GM12878 (cell line): ENCODE measurements around the gene FAM184B. TPM values are rescaled to one million over a fixed set of nuclear protein-coding genes. Genes with fewer than 3 reads are reported as not detected.
A peak's percentile ranks its signal among the peaks of the same experiment; 100 is the strongest.

Experiments used
- ATF7 ChIP-seq: fragments of 450-650 bp; IDR thresholded peaks from 2 replicates; pipeline ENCODE4 v1.6.1; 2016; ENCODE audit warnings: low read depth, mild to moderate bottlenecking
- BCL11A ChIP-seq: IDR thresholded peaks from 2 replicates; pipeline ENCODE4 v1.6.1; 2011; ENCODE audit warnings: low read depth, low read length
- BCLAF1 ChIP-seq: fragments of 450-650 bp; IDR thresholded peaks from 2 replicates; pipeline ENCODE4 v1.6.1; 2017; ENCODE audit warnings: antibody characterized with exemption, mild to moderate bottlenecking, moderate library complexity
- CBX5 ChIP-seq: sonication (generic); IDR thresholded peaks from 2 replicates; pipeline ENCODE4 v1.6.1; 2016; ENCODE audit warnings: low read depth, moderate library complexity, mild to moderate bottlenecking, inconsistent platforms
- CHD2 ChIP-seq: IDR thresholded peaks from 2 replicates; pipeline ENCODE4 v1.6.1; 2011; ENCODE audit warnings: low read depth, low read length, improper control_type of control experiment, borderline replicate concordance
- FOXK2 ChIP-seq: fragments of 450-650 bp; IDR thresholded peaks from 2 replicates; pipeline ENCODE4 v1.6.1; 2017; ENCODE audit warnings: mild to moderate bottlenecking, moderate library complexity
- MEF2A ChIP-seq: IDR thresholded peaks from 2 replicates; pipeline ENCODE4 v1.6.1; 2011; ENCODE audit warnings: low read depth, mild to moderate bottlenecking, low read length, moderate library complexity; ENCODE audit not compliant: insufficient read depth
- MYC ChIP-seq: IDR thresholded peaks from 2 replicates; pipeline ENCODE4 v1.6.1; 2011; ENCODE audit warnings: mild to moderate bottlenecking, low read length, moderate library complexity, inconsistent platforms; ENCODE audit not compliant: insufficient read depth, insufficient replicate concordance, insufficient read length, severe bottlenecking
- NR2C1 ChIP-seq: fragments of 450-650 bp; IDR thresholded peaks from 2 replicates; pipeline ENCODE4 v1.6.1; 2017; ENCODE audit warnings: antibody characterized with exemption, mild to moderate bottlenecking, moderate library complexity
- PKNOX1 ChIP-seq: fragments of 450-650 bp; IDR thresholded peaks from 2 replicates; pipeline ENCODE4 v1.6.1; 2016; ENCODE audit warnings: mild to moderate bottlenecking
- SIX5 ChIP-seq: IDR thresholded peaks from 2 replicates; pipeline ENCODE4 v1.6.1; 2011; ENCODE audit warnings: mild to moderate bottlenecking, low read depth, low read length, moderate library complexity; ENCODE audit not compliant: severe bottlenecking
- SPI1 ChIP-seq: IDR thresholded peaks from 2 replicates; pipeline ENCODE4 v1.6.1; 2011; ENCODE audit warnings: low read depth, mild to moderate bottlenecking, low read length, moderate library complexity, borderline replicate concordance; ENCODE audit not compliant: insufficient read depth
- SUZ12 ChIP-seq: fragments of 200-600 bp; sonication (generic); IDR thresholded peaks from one replicate; pipeline ENCODE4 v1.6.1; 2018; ENCODE audit warnings: antibody characterized with exemption, mild to moderate bottlenecking; ENCODE audit not compliant: unreplicated experiment
- TCF12 ChIP-seq: IDR thresholded peaks from 2 replicates; pipeline ENCODE4 v1.6.1; 2011; ENCODE audit warnings: low read depth, mild to moderate bottlenecking, low read length
- TCF7 ChIP-seq: IDR thresholded peaks from 2 replicates; pipeline ENCODE4 v1.6.1; 2014; ENCODE audit warnings: antibody characterized with exemption, borderline replicate concordance
- ZNF622 ChIP-seq: fragments of 450-650 bp; IDR thresholded peaks from 2 replicates; pipeline ENCODE4 v1.6.1; 2017; ENCODE audit warnings: mild to moderate bottlenecking, inconsistent platforms
- polyA plus RNA-seq, 11 experiments: library from polyadenylated mRNA; depleted of rRNA in 4 of 11; unstranded in 6 of 11; stranded (reverse) in 5 of 11; fragments of >200 nt; fragmentation: Nextera tagmentation in 4 of 11; fragmentation: Illumina TruSeq in 1 of 11; extraction: Ambion mirVana in 4 of 11; extraction: Trizol in 1 of 11; gene quantifications; 1 replicate in 1 of 11; 2 replicates in 10 of 11; pipeline versions ENCODE4 v1.2.1 to v1.2.3, GENCODE V29; 2011 to 2016; ENCODE audit warnings: inconsistent platforms in 2 of 11, missing spikeins in 2 of 11, low read depth in 1 of 11
- total RNA-seq, 4 experiments: library from RNA; depleted of rRNA in 3 of 4; stranded (reverse); fragments of >200 nt in 3 of 4; fragmentation: Illumina TruSeq in 1 of 4; extraction: Trizol in 1 of 4; gene quantifications; 2 replicates each; pipeline versions ENCODE4 v1.2.1 to v1.2.3, GENCODE V29; 2013 to 2021
- TF ChIP-seq, protein P1 (sequence below): IDR thresholded peaks from 2 replicates; pipeline ENCODE4 v1.6.1; 2011; ENCODE audit warnings: mild to moderate bottlenecking, low read depth, low read length, moderate library complexity; ENCODE audit not compliant: insufficient replicate concordance
- TF ChIP-seq, protein P2 (sequence below): IDR thresholded peaks from 2 replicates; pipeline ENCODE4 v1.6.1; 2011; ENCODE audit warnings: borderline replicate concordance, low read depth, mild to moderate bottlenecking, moderate library complexity, low read length; ENCODE audit not compliant: insufficient read depth, poor library complexity, severe bottlenecking
- TF ChIP-seq, protein P3 (sequence below): IDR thresholded peaks from 2 replicates; pipeline ENCODE4 v1.6.1; 2012; ENCODE audit warnings: low read length, inconsistent platforms

The FAM184B gene
- total and polyA plus RNA-seq, 10 of the 15 experiments (the other 5 are each of a cell fraction or from before 2014, with no cell fraction given), result under 0.01 TPM; not detected in 9

- no peak for TF ChIP-seq BCL11A
- TF ChIP-seq SIX5, result peak; percentile 17
- TF ChIP-seq MEF2A, result no peak
- no peak; the same call in 1 of the 2 replicates for TF ChIP-seq ATF7
- no peak for TF ChIP-seq PKNOX1
- peak; percentile 41 for TF ChIP-seq NR2C1
- peak; percentile 59 for TF ChIP-seq FOXK2
- TF ChIP-seq, protein P1, sequence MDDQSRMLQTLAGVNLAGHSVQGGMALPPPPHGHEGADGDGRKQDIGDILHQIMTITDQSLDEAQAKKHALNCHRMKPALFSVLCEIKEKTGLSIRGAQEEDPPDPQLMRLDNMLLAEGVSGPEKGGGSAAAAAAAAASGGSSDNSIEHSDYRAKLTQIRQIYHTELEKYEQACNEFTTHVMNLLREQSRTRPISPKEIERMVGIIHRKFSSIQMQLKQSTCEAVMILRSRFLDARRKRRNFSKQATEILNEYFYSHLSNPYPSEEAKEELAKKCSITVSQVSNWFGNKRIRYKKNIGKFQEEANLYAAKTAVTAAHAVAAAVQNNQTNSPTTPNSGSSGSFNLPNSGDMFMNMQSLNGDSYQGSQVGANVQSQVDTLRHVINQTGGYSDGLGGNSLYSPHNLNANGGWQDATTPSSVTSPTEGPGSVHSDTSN, result no peak
- no peak for TF ChIP-seq SPI1
- TF ChIP-seq, protein P2, sequence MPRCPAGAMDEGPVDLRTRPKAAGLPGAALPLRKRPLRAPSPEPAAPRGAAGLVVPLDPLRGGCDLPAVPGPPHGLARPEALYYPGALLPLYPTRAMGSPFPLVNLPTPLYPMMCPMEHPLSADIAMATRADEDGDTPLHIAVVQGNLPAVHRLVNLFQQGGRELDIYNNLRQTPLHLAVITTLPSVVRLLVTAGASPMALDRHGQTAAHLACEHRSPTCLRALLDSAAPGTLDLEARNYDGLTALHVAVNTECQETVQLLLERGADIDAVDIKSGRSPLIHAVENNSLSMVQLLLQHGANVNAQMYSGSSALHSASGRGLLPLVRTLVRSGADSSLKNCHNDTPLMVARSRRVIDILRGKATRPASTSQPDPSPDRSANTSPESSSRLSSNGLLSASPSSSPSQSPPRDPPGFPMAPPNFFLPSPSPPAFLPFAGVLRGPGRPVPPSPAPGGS, result no peak
- no peak for TF ChIP-seq BCLAF1
- TF ChIP-seq TCF7, result no peak
- TF ChIP-seq MYC, result no peak
- no peak for TF ChIP-seq CBX5
- peak; percentile 33; the same call in 1 of the 2 replicates for TF ChIP-seq TCF12
- TF ChIP-seq ZNF622, result no peak
- TF ChIP-seq, protein P3, sequence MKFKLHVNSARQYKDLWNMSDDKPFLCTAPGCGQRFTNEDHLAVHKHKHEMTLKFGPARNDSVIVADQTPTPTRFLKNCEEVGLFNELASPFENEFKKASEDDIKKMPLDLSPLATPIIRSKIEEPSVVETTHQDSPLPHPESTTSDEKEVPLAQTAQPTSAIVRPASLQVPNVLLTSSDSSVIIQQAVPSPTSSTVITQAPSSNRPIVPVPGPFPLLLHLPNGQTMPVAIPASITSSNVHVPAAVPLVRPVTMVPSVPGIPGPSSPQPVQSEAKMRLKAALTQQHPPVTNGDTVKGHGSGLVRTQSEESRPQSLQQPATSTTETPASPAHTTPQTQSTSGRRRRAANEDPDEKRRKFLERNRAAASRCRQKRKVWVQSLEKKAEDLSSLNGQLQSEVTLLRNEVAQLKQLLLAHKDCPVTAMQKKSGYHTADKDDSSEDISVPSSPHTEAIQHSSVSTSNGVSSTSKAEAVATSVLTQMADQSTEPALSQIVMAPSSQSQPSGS, result no peak
- no peak for TF ChIP-seq CHD2
- TF ChIP-seq SUZ12, result no peak
Measured at GRCh38 chr4:17614416-17615299, 166.8 kb downstream of the FAM184B start, which contains the start of gene MED28 (continued).
